ENCODE data around the gene CD46.

- TF ChIP-seq CTCF (IDR thresholded peaks at IDR 0.05; ENCODE audit: low read depth, low read length, poor library complexity, severe bottlenecking) = no peak
- TF ChIP-seq EZH2phosphoT487 (IDR thresholded peaks at IDR 0.05; ENCODE audit: borderline replicate concordance, low read length) = no peak
Observed at GRCh38 chr1:207798847-207799246, 47.0 kb downstream of the CD46 start.

Measured in DOHH2 (cell line).